Upper lobe of right lung (tissue), 1 donor: ENCODE results near the gene PRR30. TPM values are rescaled to one million over a fixed set of nuclear protein-coding genes. Genes with fewer than 3 reads are reported as not detected.

Experiments used
- ATAC-seq: fragments of 200-7000 bp; cut with Tn5 transposase; one replicate; pipeline ENCODE4 v1.9.1; 2020; ENCODE audit warnings: mild to moderate bottlenecking, moderate library complexity
- DNase-seq: peaks from one replicate; pipeline ENCODE4 v3.0.0-alpha.2; 2020
- H3K27ac ChIP-seq: fragments of 200-600 bp; one replicate; pipeline ENCODE4 v1.8.0; 2022
- H3K27me3 ChIP-seq: fragments of 200-600 bp; one replicate; pipeline ENCODE4 v1.8.0; 2022; ENCODE audit warnings: mild to moderate bottlenecking
- H3K36me3 ChIP-seq: fragments of 200-600 bp; one replicate; pipeline ENCODE4 v1.8.0; 2022
- H3K4me1 ChIP-seq: fragments of 200-600 bp; one replicate; pipeline ENCODE4 v1.8.0; 2022
- H3K4me3 ChIP-seq: fragments of 200-600 bp; one replicate; pipeline ENCODE4 v1.8.0; 2022; ENCODE audit warnings: mild to moderate bottlenecking
- H3K9me3 ChIP-seq: fragments of 200-600 bp; one replicate; pipeline ENCODE4 v1.8.0; 2022
- intact Hi-C: fragments of 100-400 bp; cut with DNase I; formaldehyde crosslinking; loops from one replicate; pipeline ENCODE4 v1.11.0; 2022
- total RNA-seq: library from RNA; stranded (reverse); fragmentation: NEBNext Ultra II Directional; extraction: Animal tissue kit (Norgen Biotek cat#: 25700); gene quantifications from one replicate; pipeline ENCODE4 v1.2.1, GENCODE V29; 2021
- TF ChIP-seq, protein P1 (sequence below): fragments of 200-600 bp; IDR thresholded peaks from one replicate; pipeline ENCODE4 v1.8.0; 2022; ENCODE audit warnings: antibody characterized with exemption
- donor health status: DM: no; HTN: yes; CAD: no; lungs with severe emphysema.

The PRR30 gene
- total RNA-seq, 1 donor from 2014 or later, result not detected

DNA sequence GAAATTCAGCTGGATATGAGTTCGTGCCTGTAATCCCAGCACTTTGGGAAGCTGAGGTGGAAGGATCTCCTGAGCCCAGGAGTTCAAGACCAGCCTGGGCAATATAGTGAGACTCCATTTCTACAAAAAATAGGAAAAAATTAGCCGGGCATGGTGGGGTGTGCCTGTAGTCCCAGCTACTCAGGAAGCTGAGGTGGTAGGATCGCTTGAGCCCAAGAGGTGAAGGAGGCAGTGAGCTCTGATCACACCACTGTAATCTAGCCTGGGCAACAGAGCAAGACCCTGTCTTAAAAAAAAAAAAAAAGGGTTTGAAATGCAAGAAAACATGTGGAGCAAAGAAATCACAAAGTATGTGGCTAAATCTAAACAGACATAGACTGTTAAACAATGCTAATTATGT is 30.1 kb downstream of the PRR30 start:
- H3K9me3 ChIP-seq, result no peaks in the 10 kb centered on the region
- ATAC-seq (no peak), DNase-seq (no peak)
- TF ChIP-seq, protein P1, sequence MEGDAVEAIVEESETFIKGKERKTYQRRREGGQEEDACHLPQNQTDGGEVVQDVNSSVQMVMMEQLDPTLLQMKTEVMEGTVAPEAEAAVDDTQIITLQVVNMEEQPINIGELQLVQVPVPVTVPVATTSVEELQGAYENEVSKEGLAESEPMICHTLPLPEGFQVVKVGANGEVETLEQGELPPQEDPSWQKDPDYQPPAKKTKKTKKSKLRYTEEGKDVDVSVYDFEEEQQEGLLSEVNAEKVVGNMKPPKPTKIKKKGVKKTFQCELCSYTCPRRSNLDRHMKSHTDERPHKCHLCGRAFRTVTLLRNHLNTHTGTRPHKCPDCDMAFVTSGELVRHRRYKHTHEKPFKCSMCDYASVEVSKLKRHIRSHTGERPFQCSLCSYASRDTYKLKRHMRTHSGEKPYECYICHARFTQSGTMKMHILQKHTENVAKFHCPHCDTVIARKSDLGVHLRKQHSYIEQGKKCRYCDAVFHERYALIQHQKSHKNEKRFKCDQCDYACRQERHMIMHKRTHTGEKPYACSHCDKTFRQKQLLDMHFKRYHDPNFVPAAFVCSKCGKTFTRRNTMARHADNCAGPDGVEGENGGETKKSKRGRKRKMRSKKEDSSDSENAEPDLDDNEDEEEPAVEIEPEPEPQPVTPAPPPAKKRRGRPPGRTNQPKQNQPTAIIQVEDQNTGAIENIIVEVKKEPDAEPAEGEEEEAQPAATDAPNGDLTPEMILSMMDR, result no peak
- no peaks in the 10 kb centered on the region for H3K36me3 ChIP-seq
- no peak overlapping the region for H3K4me3 ChIP-seq
- intact Hi-C loops, result loop anchor here (10.0 kb wide), 1 partner anchor 96 kb away; no protein-coding TSS in a partner anchor
- no peaks in the 10 kb centered on the region for H3K4me1 ChIP-seq
- no peak overlapping the region for H3K27ac ChIP-seq
- peaks cover 10% of the 10 kb centered on the region for H3K27me3 ChIP-seq

DNA sequence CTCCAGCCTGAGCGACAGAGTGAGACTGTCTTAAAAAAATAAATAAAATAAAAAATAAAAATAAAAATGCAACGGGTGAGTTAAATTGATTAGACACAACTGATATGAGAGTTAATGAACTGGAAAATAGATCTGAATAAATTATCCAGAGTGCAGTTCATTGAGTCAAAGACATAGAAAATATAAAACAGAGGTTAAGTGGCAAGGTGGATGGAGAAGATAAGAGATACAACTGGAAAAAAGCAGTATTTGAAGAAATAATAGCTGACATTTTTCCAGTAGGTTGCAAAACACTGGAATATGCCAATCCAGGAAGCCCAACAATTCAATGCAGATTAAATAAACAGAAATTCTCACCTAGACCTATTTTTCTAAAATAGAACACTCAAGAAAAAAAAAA is 31.0 kb downstream of the PRR30 start:
- H3K36me3 ChIP-seq, result no peaks in the 10 kb centered on the region
- H3K9me3 ChIP-seq, result no peaks in the 10 kb centered on the region
- H3K4me3 ChIP-seq, result no peak overlapping the region
- DNase-seq (no peak), ATAC-seq (no peak)
- peaks cover 12% of the 10 kb centered on the region for H3K27me3 ChIP-seq
- H3K4me1 ChIP-seq, result no peaks in the 10 kb centered on the region
- TF ChIP-seq, protein P1, result no peak
- H3K27ac ChIP-seq, result no peak overlapping the region
- intact Hi-C loops, result loop anchor here (10.0 kb wide), 1 partner anchor 97 kb away; no protein-coding TSS in a partner anchor

DNA sequence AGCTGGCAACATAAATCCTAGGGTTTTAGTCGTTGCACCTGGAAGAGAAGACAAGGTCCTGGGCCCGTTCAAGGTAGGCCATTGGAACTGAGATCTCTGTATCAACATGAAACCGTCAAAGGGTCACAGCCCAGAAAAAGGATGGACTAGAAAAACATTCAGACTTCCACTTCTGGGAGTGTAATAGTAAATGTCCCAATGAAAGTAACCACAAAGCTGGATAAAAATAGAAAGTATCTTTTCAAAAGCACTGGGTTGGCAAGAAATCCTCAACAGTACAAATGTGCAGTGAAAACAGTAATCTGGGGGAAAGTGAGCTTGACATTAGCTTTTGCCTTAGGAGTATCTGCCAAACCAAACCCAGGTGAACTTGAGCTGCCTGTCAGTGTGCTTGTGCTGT is 33.2 kb downstream of the PRR30 start:
- ATAC-seq, result no peak
- no peak overlapping the region for H3K4me3 ChIP-seq
- TF ChIP-seq, protein P1, result no peak
- no peaks in the 10 kb centered on the region for H3K4me1 ChIP-seq
- H3K9me3 ChIP-seq, result no peaks in the 10 kb centered on the region
- no peak overlapping the region for H3K27ac ChIP-seq
- peaks cover 12% of the 10 kb centered on the region for H3K27me3 ChIP-seq
- no peak for DNase-seq
- no peaks in the 10 kb centered on the region for H3K36me3 ChIP-seq
- intact Hi-C loops, result loop anchor here (10.0 kb wide), 1 partner anchor 99 kb away; no protein-coding TSS in a partner anchor

DNA sequence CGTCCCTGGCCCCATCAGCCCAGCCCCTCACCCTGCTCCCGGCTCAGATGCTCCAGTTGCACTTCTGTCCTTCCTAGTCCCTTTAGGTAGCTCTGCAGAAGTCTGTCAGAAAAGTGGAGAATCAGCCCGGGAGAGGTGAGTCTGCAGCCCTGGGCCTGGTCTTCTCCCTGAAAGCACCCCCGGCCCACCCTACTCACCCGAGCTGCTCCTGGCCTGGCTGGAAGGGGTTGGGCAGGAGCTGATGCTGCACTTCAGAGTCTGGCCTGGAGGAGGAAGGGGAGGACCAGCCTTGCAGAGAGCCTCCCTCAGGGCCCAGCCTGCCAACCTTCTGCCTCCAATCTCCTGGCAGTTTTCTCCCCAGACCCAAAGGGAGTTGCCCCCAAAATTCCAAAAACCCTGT is 36.9 kb downstream of the PRR30 start:
- Histone ChIP-seq H3K4me1 (no peaks in the 10 kb centered on the region), H3K9me3 (no peaks in the 10 kb centered on the region), H3K27ac (no peak overlapping the region), H3K4me3 (no peak overlapping the region), H3K27me3 (peaks cover 12% of the 10 kb centered on the region), H3K36me3 (no peaks in the 10 kb centered on the region)
- ATAC-seq, result no peak
- DNase-seq, result no peak
- intact Hi-C loops, result loop anchor here (10.0 kb wide), 1 partner anchor 102 kb away; no protein-coding TSS in a partner anchor
- TF ChIP-seq, protein P1, result no peak

DNA sequence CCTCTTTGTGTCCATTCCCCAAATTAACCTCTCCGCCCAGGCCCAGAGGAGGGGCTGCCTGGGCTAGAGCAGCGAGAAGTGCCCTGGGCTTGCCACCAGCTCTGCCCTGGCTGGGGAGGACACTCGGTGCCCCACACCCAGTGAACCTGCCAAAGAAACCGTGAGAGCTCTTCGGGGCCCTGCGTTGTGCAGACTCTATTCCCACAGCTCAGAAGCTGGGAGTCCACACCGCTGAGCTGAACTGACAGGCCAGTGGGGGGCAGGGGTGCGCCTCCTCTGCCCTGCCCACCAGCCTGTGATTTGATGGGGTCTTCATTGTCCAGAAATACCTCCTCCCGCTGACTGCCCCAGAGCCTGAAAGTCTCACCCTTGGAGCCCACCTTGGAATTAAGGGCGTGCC is 39.2 kb downstream of the PRR30 start:
- H3K4me1 ChIP-seq, result peaks cover 8% of the 10 kb centered on the region
- no peaks in the 10 kb centered on the region for H3K9me3 ChIP-seq
- intact Hi-C loops, result loop anchor here (10.0 kb wide), 1 partner anchor 105 kb away; no protein-coding TSS in a partner anchor
- no peak overlapping the region for H3K4me3 ChIP-seq
- H3K36me3 ChIP-seq, result no peaks in the 10 kb centered on the region
- peaks cover 8% of the 10 kb centered on the region for H3K27me3 ChIP-seq
- no peak overlapping the region for H3K27ac ChIP-seq
- no peak for ATAC-seq
- TF ChIP-seq, protein P1, result no peak
- DNase-seq, result no peak
